ENCODE results near the gene NDUFB2.
"Not testable (repeated sequence)": the region's sequence is repeated elsewhere in the genome, so short reads cannot be mapped to it uniquely, and the experiment has no call there.

The NDUFB2 gene

GRCh38 chr7:140724706-140725105, 28.2 kb downstream of the NDUFB2 start:
- H3K36me3 ChIP-seq (ENCODE audit: insufficient read depth, low read length) = no peaks in the 10 kb centered on the region; the same call in 1 of the 2 replicates
- no peak overlapping the region for H3K9ac ChIP-seq (ENCODE audit: insufficient read length)
- TF ChIP-seq EZH2 (IDR thresholded peaks at IDR 0.05) (no peak), FOXP2 (optimal IDR thresholded peaks at IDR 0.05; ENCODE audit: control extremely low read depth, extremely low read length, insufficient read depth) (no peak), POLR2AphosphoS5 (IDR thresholded peaks at IDR 0.05; ENCODE audit: borderline replicate concordance, low read depth, low read length) (no peak)
- no peak overlapping the region for H3K27ac ChIP-seq
- no peak for DNase-seq (ENCODE audit: low read depth, low spot score)
- no peak overlapping the region for H3K4me3 ChIP-seq
- no peaks in the 10 kb centered on the region for H3K9me3 ChIP-seq (ENCODE audit: low read depth, low read length)

- no peak for TF ChIP-seq FOXP2 (optimal IDR thresholded peaks at IDR 0.05; ENCODE audit: control extremely low read depth, extremely low read length, insufficient read depth)
- Histone ChIP-seq H3K4me3 (no peak overlapping the region), H3K36me3 (ENCODE audit: insufficient read depth, low read length) (peaks cover 3% of the 10 kb centered on the region; the same call in 1 of the 2 replicates), H3K9ac (ENCODE audit: insufficient read length) (no peak overlapping the region), H3K9me3 (ENCODE audit: low read depth, low read length) (no peaks in the 10 kb centered on the region), H3K27ac (no peak overlapping the region)
- DNase-seq (ENCODE audit: low read depth, low spot score) = peak; percentile 18
Observed at GRCh38 chr7:140726281-140726680, 29.8 kb downstream of the NDUFB2 start.

GRCh38 chr7:140732416-140732815, 35.9 kb downstream of the NDUFB2 start:
- DNase-seq (ENCODE audit: low read depth, low spot score) = no peak
- H3K36me3 ChIP-seq (ENCODE audit: insufficient read depth, low read length) = peaks cover 11% of the 10 kb centered on the region; the same call in 1 of the 2 replicates

GRCh38 chr7:140734096-140734495, 37.6 kb downstream of the NDUFB2 start:
- DNase-seq (ENCODE audit: low read depth, low spot score) = no peak
- TF ChIP-seq POLR2AphosphoS5 (IDR thresholded peaks at IDR 0.05; ENCODE audit: borderline replicate concordance, low read depth, low read length) = no peak
- TF ChIP-seq EZH2 (IDR thresholded peaks at IDR 0.05) = no peak
- no peak for TF ChIP-seq FOXP2 (optimal IDR thresholded peaks at IDR 0.05; ENCODE audit: control extremely low read depth, extremely low read length, insufficient read depth)
- peaks cover 14% of the 10 kb centered on the region; the same call in 1 of the 2 replicates for H3K36me3 ChIP-seq (ENCODE audit: insufficient read depth, low read length)
- no peaks in the 10 kb centered on the region for H3K9me3 ChIP-seq (ENCODE audit: low read depth, low read length)
- no peak overlapping the region for H3K9ac ChIP-seq (ENCODE audit: insufficient read length)
- no peak overlapping the region for H3K4me3 ChIP-seq
- H3K27ac ChIP-seq = no peak overlapping the region

More at GRCh38 chr7:140732416-140732815, 35.9 kb downstream of the NDUFB2 start:
- H3K4me3 ChIP-seq = no peak overlapping the region
- TF ChIP-seq EZH2 (IDR thresholded peaks at IDR 0.05) (no peak), FOXP2 (optimal IDR thresholded peaks at IDR 0.05; ENCODE audit: control extremely low read depth, extremely low read length, insufficient read depth) (no peak), POLR2AphosphoS5 (IDR thresholded peaks at IDR 0.05; ENCODE audit: borderline replicate concordance, low read depth, low read length) (no peak)
- H3K27ac ChIP-seq = no peak overlapping the region
- H3K9me3 ChIP-seq (ENCODE audit: low read depth, low read length) = no peaks in the 10 kb centered on the region
- H3K9ac ChIP-seq (ENCODE audit: insufficient read length) = no peak overlapping the region

GRCh38 chr7:140734729-140735128, 38.2 kb downstream of the NDUFB2 start:
- H3K9ac ChIP-seq (ENCODE audit: insufficient read length) = no peak overlapping the region
- no peak for DNase-seq (ENCODE audit: low read depth, low spot score)
- peaks cover 15% of the 10 kb centered on the region; the same call in 1 of the 2 replicates for H3K36me3 ChIP-seq (ENCODE audit: insufficient read depth, low read length)
- H3K4me3 ChIP-seq = no peak overlapping the region
- no peak for TF ChIP-seq FOXP2 (optimal IDR thresholded peaks at IDR 0.05; ENCODE audit: control extremely low read depth, extremely low read length, insufficient read depth)
- TF ChIP-seq POLR2AphosphoS5 (IDR thresholded peaks at IDR 0.05; ENCODE audit: borderline replicate concordance, low read depth, low read length) = no peak
- no peak for TF ChIP-seq EZH2 (IDR thresholded peaks at IDR 0.05)
- H3K9me3 ChIP-seq (ENCODE audit: low read depth, low read length) = no peaks in the 10 kb centered on the region
- no peak overlapping the region for H3K27ac ChIP-seq

- no peak overlapping the region for H3K9ac ChIP-seq (ENCODE audit: insufficient read length)
- H3K27ac ChIP-seq = no peak overlapping the region
- peaks cover 14% of the 10 kb centered on the region; the same call in 1 of the 2 replicates for H3K36me3 ChIP-seq (ENCODE audit: insufficient read depth, low read length)
- DNase-seq (ENCODE audit: low read depth, low spot score) = no peak
- H3K9me3 ChIP-seq (ENCODE audit: low read depth, low read length) = no peaks in the 10 kb centered on the region
- no peak for TF ChIP-seq EZH2 (IDR thresholded peaks at IDR 0.05)
- no peak for TF ChIP-seq FOXP2 (optimal IDR thresholded peaks at IDR 0.05; ENCODE audit: control extremely low read depth, extremely low read length, insufficient read depth)
- TF ChIP-seq POLR2AphosphoS5 (IDR thresholded peaks at IDR 0.05; ENCODE audit: borderline replicate concordance, low read depth, low read length) = no peak
- H3K4me3 ChIP-seq = no peak overlapping the region
Observed at GRCh38 chr7:140738280-140738679, 41.8 kb downstream of the NDUFB2 start.

- not testable (repeated sequence) for DNase-seq (ENCODE audit: low read depth, low spot score); H3K4me3 ChIP-seq; H3K9me3 ChIP-seq (ENCODE audit: low read depth, low read length); H3K9ac ChIP-seq (ENCODE audit: insufficient read length); H3K27ac ChIP-seq
- peaks cover 16% of the 10 kb centered on the region; the same call in 1 of the 2 replicates for H3K36me3 ChIP-seq (ENCODE audit: insufficient read depth, low read length)
Observed at GRCh38 chr7:140743255-140743654, 46.7 kb downstream of the NDUFB2 start.

- peaks cover 15% of the 10 kb centered on the region; the same call in 1 of the 2 replicates for H3K36me3 ChIP-seq (ENCODE audit: insufficient read depth, low read length)
Observed at GRCh38 chr7:140744005-140744404, 47.5 kb downstream of the NDUFB2 start.

More at GRCh38 chr7:140744005-140744404, 47.5 kb downstream of the NDUFB2 start:
- H3K4me3 ChIP-seq = no peak overlapping the region
- DNase-seq (ENCODE audit: low read depth, low spot score) = no peak
- TF ChIP-seq FOXP2 (optimal IDR thresholded peaks at IDR 0.05; ENCODE audit: control extremely low read depth, extremely low read length, insufficient read depth) (no peak), EZH2 (IDR thresholded peaks at IDR 0.05) (no peak), POLR2AphosphoS5 (IDR thresholded peaks at IDR 0.05; ENCODE audit: borderline replicate concordance, low read depth, low read length) (no peak)
- H3K9me3 ChIP-seq (ENCODE audit: low read depth, low read length) = no peaks in the 10 kb centered on the region
- no peak overlapping the region for H3K9ac ChIP-seq (ENCODE audit: insufficient read length)
- no peak overlapping the region for H3K27ac ChIP-seq

Data from SK-N-MC (cell line).